AG08396 (cell line): Measurements from ENCODE around the gene SPTB.

Source experiments
- DNase-seq: peaks from one replicate; pipeline ENCODE4 v3.0.0; 2012; ENCODE audit warnings: low spot score, mixed read lengths

SPTB gene

GRCh38 chr14:64729386-64730060 lies 150.2 kb downstream of the SPTB start:
- DNase-seq = no peak

DNA sequence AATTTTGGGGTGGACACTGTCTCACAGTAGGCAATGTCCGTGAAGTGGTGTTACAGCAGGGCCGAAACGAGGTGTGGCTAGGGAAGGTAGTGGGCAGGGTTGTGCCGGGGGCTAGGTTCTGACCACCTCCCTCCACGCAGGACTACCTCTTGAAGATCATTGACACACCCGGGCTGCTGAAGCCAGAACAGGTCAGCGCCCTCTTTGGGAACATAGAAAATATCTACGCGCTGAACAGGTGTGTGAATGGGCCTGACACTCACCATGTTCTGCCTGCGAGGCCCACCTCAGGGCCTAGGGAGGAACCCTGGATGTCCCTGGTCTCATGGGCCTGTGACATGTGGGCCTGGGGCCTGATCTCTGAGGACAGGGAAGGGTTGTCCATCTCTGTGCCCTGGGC lies 150.9 kb downstream of the SPTB start:
- no peak for DNase-seq

DNA sequence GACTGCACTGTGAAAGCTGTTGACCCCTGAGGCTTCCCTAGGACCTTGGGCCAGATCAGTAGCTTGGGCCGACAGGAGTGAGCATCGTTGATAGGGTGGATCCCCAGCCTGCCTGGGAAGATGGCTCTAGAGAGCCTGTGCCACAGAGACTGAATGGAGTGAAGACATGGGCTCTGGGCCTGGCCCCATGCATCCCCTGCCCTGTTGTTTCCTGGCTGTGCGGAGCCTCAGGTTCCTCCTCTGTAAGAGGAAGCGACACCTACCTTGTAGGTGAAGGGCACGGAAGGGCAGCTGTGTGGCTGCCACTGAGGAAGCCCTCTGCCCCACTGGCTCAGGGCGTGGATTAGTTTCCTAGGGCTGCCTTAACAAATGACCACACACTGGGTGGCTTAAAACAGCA lies 151.6 kb downstream of the SPTB start:
- no peak for DNase-seq

GRCh38 chr14:64727551-64728071 lies 152.1 kb downstream of the SPTB start:
- no peak for DNase-seq

DNA sequence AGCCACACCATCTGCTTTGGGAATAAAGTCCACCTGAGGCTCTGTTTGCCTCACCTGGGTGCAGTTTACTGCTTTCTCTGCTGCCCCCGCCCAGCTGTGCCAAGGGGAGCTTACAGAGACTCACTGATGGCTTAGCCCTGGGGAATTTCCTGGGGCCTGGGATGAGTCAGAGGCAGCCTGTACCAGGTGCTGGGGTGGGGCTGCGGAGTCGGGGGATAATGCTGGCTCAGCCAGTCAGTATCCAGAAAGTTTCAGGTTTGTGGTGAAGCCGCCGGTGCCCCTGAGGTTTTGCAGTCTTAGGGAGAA lies 153.2 kb downstream of the SPTB start:
- no peak for DNase-seq

DNA sequence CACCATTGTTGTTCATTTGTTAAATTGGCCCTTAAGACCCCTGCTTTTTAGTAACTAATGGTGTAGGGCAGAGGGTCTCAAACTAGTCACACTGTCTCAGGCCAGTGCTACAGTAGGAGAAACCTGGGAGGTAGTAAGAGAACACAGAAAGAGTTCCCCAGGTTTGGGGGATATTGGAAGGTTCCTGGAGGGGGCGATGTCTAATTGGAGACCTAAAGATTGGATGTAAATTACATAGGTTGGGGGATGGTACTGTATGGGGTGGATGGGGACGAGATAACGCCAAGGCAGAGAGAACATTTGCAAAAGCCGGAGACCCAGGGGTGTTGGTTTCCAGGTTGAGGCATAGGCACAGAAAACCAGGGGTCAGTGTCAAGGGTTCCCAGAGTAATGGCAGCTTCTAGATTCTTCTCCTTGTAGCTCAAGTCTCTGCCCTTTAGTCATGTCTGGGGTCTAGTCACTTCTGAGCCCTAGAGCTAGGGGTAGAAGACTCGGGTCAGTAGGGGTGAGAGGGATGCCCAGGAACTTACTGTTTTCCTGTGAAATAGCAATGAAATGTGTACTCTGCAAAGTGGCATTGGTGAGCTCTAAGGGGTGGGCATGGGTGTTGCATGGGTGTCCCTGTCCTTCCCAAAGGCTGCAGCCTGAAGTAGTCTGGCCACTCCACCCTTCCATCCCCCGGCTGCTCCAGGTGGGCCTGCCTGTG lies 153.7 kb downstream of the SPTB start:
- DNase-seq = no peak

DNA sequence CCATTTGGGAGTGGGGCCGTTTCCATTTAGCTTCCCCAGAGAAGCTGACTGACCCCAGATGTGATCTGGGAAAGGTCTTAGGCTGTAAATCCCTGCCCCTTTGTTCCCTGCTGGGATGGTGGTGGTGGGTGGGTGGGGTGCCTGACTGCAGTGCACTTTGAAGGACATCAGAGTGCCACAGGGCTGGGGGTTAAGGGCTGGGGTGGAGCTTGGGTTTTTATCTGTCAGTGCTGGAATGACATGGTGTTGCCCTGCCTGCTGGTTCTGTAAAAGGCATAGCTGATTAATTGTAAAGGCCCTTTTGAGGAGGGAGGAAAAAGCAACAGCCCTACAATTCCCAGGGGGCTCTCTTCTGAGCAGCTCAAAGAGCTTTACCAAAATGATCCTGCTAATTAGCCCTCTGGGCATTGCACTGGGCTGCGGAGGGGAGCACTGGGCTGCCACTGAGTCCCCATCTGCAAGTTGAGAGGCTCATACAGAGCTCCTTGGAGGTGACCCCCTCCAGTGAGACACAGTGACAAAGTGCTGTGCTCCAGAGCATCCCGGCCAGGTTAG lies 154.4 kb downstream of the SPTB start:
- no peak for DNase-seq

DNA sequence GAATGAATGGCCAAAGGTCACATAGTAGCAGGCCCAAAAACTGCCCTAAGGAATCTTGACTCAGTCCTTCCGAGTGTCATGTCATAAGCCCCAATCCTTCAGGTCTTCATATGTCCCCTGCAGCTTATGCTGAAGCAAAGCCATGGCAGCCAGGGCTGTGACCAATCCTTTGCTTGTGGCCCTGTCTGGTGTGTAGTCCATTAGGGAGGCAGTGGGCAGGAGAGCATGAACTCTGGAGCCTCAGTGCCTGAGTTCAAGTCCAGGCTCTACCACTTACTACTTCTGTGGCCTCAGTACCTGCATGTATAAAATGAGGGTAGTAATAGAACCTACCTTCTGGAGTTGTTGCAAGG lies 155.2 kb downstream of the SPTB start:
- DNase-seq = no peak

GRCh38 chr14:64723691-64724577 lies 155.8 kb downstream of the SPTB start:
- DNase-seq = no peak

DNA sequence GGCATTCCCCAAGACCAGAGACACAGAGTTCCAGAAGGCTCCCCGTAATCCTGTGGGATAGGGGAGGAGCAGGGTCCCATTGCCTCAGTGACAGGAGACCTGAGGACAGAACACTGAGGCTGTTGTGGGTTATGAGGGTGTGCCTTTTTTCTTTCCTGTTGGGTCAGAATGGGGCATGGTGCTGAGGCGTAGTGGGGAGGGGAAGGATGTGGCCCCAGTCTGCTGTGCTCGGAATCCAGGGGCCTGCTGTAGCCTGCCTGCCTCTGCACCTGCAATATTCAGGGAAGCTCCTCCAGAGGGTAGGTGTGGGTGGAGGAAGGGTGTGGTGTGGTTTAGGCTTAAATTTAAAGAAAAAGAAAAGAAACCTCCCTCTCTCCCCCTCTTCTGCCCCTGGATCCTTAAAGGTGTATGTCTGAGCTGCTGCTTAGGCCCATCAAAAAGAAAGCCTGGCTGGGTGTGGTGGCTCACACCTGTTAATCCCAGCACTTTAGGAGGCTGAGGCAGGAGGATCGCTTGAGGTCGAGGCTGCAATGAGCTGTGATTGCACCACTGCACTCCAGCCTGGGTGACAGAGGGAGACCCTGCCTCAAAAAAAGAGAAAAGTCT lies 156.8 kb downstream of the SPTB start:
- DNase-seq = no peak

- DNase-seq = no peak
Observed at GRCh38 chr14:64721899-64722298, 157.8 kb downstream of the SPTB start.

GRCh38 chr14:64721391-64721791 lies 158.3 kb downstream of the SPTB start:
- DNase-seq = peak; percentile 64

DNA sequence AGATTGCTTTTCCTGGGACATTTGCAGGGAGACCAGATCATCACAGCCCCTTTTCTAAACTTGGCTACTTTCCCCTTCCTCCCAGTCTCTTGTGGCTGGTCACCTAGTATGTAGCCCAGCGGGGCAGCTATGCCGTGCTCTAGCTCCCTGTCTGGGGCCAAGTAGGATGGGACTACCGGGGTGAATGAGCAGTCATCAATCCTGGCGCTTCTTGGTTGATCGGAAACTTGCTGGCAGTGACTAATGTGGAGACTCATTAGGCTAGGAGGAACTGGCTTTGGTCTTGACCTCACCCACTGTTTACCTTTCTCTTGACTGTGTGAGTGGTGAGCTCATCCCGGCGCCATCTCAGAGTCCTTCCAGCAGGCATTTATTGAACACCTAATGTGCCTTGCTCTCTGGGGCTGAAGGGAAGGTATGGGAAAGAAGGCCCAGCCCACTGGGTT lies 159.6 kb downstream of the SPTB start:
- peak; percentile 71 for DNase-seq

- DNase-seq = no peak
Observed at GRCh38 chr14:64719601-64720000, 160.1 kb downstream of the SPTB start.

- DNase-seq = no peak
Observed at GRCh38 chr14:64718762-64719161, 160.9 kb downstream of the SPTB start.

DNA sequence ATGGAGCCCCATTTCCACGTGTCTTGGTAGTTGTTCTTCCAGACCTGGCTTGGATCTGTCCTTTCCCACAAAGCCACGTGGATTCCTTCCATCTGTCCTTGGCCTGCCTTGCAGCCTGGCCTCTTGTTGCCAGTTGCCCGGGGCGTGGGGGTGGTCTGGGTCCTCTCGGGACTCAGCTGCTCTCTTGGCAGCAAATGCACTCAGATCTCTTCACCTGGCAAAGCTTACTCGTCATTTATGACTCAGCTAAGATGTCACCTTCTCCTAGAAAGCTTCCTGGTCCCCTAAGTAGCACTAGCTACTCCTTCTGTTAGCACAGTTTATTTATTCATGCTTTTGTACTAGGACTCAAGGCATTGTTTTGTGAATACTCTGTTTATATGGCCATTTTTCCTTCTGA lies 161.8 kb downstream of the SPTB start:
- DNase-seq = no peak

- DNase-seq = no peak
Observed at GRCh38 chr14:64715628-64716412, 163.9 kb downstream of the SPTB start.

DNA sequence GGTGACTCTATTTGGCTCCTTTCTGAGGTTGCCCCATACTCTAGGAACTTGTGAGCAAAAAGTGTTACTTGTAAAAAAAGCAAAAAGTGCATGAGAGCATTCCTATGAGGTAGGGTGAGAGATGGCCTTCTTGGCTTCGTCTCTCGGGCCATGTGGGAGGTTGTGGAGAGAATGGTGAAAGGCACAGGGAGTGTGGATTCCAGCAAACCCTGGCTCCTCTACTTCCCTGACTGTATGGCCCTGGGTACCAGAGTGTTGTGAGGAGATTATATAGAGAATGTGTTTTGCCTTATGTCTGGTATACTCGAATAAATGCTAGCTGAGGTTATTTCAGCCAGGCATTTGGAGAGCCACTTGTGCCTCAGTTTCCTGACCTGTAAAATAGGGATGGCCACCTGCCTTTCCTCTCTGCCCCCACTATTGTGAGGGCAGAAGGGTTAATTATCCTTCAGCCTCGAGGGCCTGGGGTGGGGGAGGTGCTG lies 164.5 kb downstream of the SPTB start:
- DNase-seq = no peak

- no peak for DNase-seq
Observed at GRCh38 chr14:64714432-64715025, 165.2 kb downstream of the SPTB start.

DNA sequence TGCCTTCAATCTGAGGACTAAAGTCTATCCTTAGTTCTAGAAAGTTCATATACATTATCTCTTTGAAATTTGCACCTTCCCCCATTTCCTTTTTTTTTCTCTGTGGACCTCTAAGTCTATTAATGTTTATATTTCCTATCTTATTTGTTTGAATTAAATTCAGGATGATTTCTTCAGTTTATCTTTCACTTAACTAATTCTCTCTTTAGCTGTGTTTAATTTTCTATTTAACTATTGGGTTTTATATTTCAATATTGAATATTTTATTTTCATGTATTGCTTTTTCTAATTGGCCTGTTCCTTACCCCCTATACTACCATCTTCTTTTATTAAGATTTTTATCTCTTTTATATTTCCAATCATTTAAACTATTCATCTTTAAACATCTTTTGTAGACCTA lies 166.0 kb downstream of the SPTB start:
- no peak for DNase-seq

DNA sequence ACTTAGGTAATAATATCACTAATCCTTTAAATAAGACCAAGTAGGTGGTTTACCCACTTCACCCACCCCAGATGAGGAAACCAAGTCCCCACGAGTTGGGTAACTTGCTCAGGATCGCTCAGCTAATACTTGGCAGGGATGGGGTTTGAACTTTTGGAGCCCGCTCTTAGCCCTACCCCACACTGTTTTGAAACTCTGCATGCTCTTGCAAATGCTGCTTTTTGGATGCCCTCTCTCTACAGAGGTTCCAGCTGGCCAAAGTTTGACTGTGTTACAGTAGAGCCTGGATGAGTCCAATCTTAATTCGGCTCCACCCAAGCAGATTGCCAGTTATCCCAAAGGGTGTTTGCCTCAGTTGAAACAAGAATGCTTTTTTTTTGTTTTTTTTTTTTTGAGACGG lies 168.7 kb downstream of the SPTB start:
- no peak for DNase-seq
